ACC112 (cell line): ENCODE measurements around the gene COL28A1.

Experiments
- H2AFZ ChIP-seq: fragments of 200-600 bp; sonication (generic); one replicate; pipeline ENCODE4 v1.6.0; 2017; ENCODE audit warnings: antibody characterized with exemption, low read length; ENCODE audit not compliant: unreplicated experiment
- H3K27ac ChIP-seq: fragments of 200-600 bp; sonication (generic); 2 replicates; pipeline ENCODE4 v1.5.1; 2014; ENCODE audit warnings: low read depth, mild to moderate bottlenecking, antibody characterized with exemption, low read length, moderate library complexity
- H3K27me3 ChIP-seq: fragments of 200-600 bp; sonication (generic); 2 replicates; pipeline ENCODE4 v1.6.1; 2014; ENCODE audit warnings: mild to moderate bottlenecking, antibody characterized with exemption, low read length, moderate library complexity, mixed read lengths; ENCODE audit not compliant: insufficient read depth
- H3K36me3 ChIP-seq: fragments of 200-600 bp; sonication (generic); 2 replicates; pipeline ENCODE4 v1.6.1; 2016; ENCODE audit warnings: mild to moderate bottlenecking, antibody characterized with exemption, low read length, moderate library complexity, mixed read lengths; ENCODE audit not compliant: insufficient read depth
- H3K4me1 ChIP-seq: fragments of 200-600 bp; sonication (generic); one replicate; pipeline ENCODE4 v1.6.1; 2016; ENCODE audit warnings: low read length, mixed read lengths; ENCODE audit not compliant: insufficient read depth, unreplicated experiment, control insufficient read depth
- H3K4me3 ChIP-seq: fragments of 200-600 bp; sonication (generic); 2 replicates; pipeline ENCODE4 v1.5.1; 2014; ENCODE audit warnings: mild to moderate bottlenecking, low read depth, low read length
- H3K79me2 ChIP-seq: fragments of 200-600 bp; sonication (generic); one replicate; pipeline ENCODE4 v1.6.0; 2016; ENCODE audit warnings: low read length; ENCODE audit not compliant: control insufficient read depth, unreplicated experiment, insufficient read depth

The COL28A1 gene

GRCh38 chr7:7421826-7422225 is 113.8 kb downstream of the COL28A1 start:
- Histone ChIP-seq H3K4me3 (no peak overlapping the region), H2AFZ (no peak overlapping the region), H3K36me3 (no peaks in the 10 kb centered on the region)

GRCh38 chr7:7418997-7419396 is 116.7 kb downstream of the COL28A1 start:
- no peak overlapping the region for H3K27ac ChIP-seq
- H3K4me3 ChIP-seq: no peak overlapping the region
- H3K27me3 ChIP-seq: no peaks in the 10 kb centered on the region
- H3K4me1 ChIP-seq: no peaks in the 10 kb centered on the region
- H2AFZ ChIP-seq: no peak overlapping the region
- no peaks in the 10 kb centered on the region for H3K79me2 ChIP-seq
- H3K36me3 ChIP-seq: no peaks in the 10 kb centered on the region

More at GRCh38 chr7:7421826-7422225, 113.8 kb downstream of the COL28A1 start:
- Histone ChIP-seq H3K27me3 (no peaks in the 10 kb centered on the region), H3K79me2 (no peaks in the 10 kb centered on the region), H3K4me1 (peaks cover 6% of the 10 kb centered on the region), H3K27ac (no peak overlapping the region)

GRCh38 chr7:7417851-7418250 is 117.8 kb downstream of the COL28A1 start:
- no peaks in the 10 kb centered on the region for H3K4me1 ChIP-seq
- no peak overlapping the region for H3K4me3 ChIP-seq
- H3K27ac ChIP-seq: no peak overlapping the region

GRCh38 chr7:7417414-7417813 is 118.3 kb downstream of the COL28A1 start:
- no peak overlapping the region for H2AFZ ChIP-seq
- H3K36me3 ChIP-seq: no peaks in the 10 kb centered on the region
- H3K4me3 ChIP-seq: no peak overlapping the region
- no peaks in the 10 kb centered on the region for H3K4me1 ChIP-seq
- no peaks in the 10 kb centered on the region for H3K27me3 ChIP-seq
- no peaks in the 10 kb centered on the region for H3K79me2 ChIP-seq
- no peak overlapping the region for H3K27ac ChIP-seq

More at GRCh38 chr7:7417851-7418250, 117.8 kb downstream of the COL28A1 start:
- Histone ChIP-seq H3K79me2 (no peaks in the 10 kb centered on the region), H3K27me3 (no peaks in the 10 kb centered on the region), H2AFZ (no peak overlapping the region), H3K36me3 (no peaks in the 10 kb centered on the region)

GRCh38 chr7:7416031-7416858 is 119.4 kb downstream of the COL28A1 start:
- H3K79me2 ChIP-seq: no peaks in the 10 kb centered on the region
- no peak overlapping the region for H3K4me3 ChIP-seq
- no peaks in the 10 kb centered on the region for H3K27me3 ChIP-seq
- H3K4me1 ChIP-seq: no peaks in the 10 kb centered on the region
- H3K27ac ChIP-seq: no peak overlapping the region
- H3K36me3 ChIP-seq: no peaks in the 10 kb centered on the region
- H2AFZ ChIP-seq: no peak overlapping the region

- H3K79me2 ChIP-seq: no peaks in the 10 kb centered on the region
- no peaks in the 10 kb centered on the region for H3K4me1 ChIP-seq
- no peaks in the 10 kb centered on the region for H3K36me3 ChIP-seq
- H3K27me3 ChIP-seq: no peaks in the 10 kb centered on the region
- H3K27ac ChIP-seq: no peak overlapping the region
- no peak overlapping the region for H2AFZ ChIP-seq
- H3K4me3 ChIP-seq: no peak overlapping the region
Observed at GRCh38 chr7:7414791-7415603, 120.7 kb downstream of the COL28A1 start.

GRCh38 chr7:7408001-7408770 is 127.5 kb downstream of the COL28A1 start:
- H3K27ac ChIP-seq: no peak overlapping the region
- H3K4me1 ChIP-seq: no peaks in the 10 kb centered on the region
- no peak overlapping the region for H2AFZ ChIP-seq
- H3K79me2 ChIP-seq: no peaks in the 10 kb centered on the region
- H3K4me3 ChIP-seq: no peak overlapping the region
- H3K27me3 ChIP-seq: no peaks in the 10 kb centered on the region
- no peaks in the 10 kb centered on the region for H3K36me3 ChIP-seq

GRCh38 chr7:7405461-7405860 is 130.2 kb downstream of the COL28A1 start:
- no peaks in the 10 kb centered on the region for H3K79me2 ChIP-seq
- no peak overlapping the region for H2AFZ ChIP-seq
- H3K36me3 ChIP-seq: no peaks in the 10 kb centered on the region
- H3K27ac ChIP-seq: no peak overlapping the region
- no peak overlapping the region for H3K4me3 ChIP-seq
- H3K27me3 ChIP-seq: no peaks in the 10 kb centered on the region
- H3K4me1 ChIP-seq: no peaks in the 10 kb centered on the region

GRCh38 chr7:7399707-7400106 is 136.0 kb downstream of the COL28A1 start:
- H3K4me1 ChIP-seq: no peaks in the 10 kb centered on the region
- no peaks in the 10 kb centered on the region for H3K27me3 ChIP-seq
- no peak overlapping the region for H3K27ac ChIP-seq
- H3K36me3 ChIP-seq: no peaks in the 10 kb centered on the region
- H2AFZ ChIP-seq: no peak overlapping the region
- H3K4me3 ChIP-seq: no peak overlapping the region
- H3K79me2 ChIP-seq: no peaks in the 10 kb centered on the region

GRCh38 chr7:7395785-7396184 is 139.9 kb downstream of the COL28A1 start:
- H3K4me3 ChIP-seq: no peak overlapping the region
- no peaks in the 10 kb centered on the region for H3K36me3 ChIP-seq
- H3K27me3 ChIP-seq: no peaks in the 10 kb centered on the region
- H3K27ac ChIP-seq: no peak overlapping the region
- H2AFZ ChIP-seq: no peak overlapping the region
- no peaks in the 10 kb centered on the region for H3K4me1 ChIP-seq
- H3K79me2 ChIP-seq: no peaks in the 10 kb centered on the region
